RPMI7951 (cell line): ENCODE measurements around the gene PPM1J. TPM values are rescaled to one million over a fixed set of nuclear protein-coding genes. Genes with fewer than 3 reads are reported as not detected.
"Not testable (repeated sequence)": the region's sequence is repeated elsewhere in the genome, so short reads cannot be mapped to it uniquely, and the experiment has no call there.

Experiments
- DNase-seq: peaks from one replicate; pipeline ENCODE4 v3.0.0-alpha.2; 2012; ENCODE audit warnings: low read depth
- total RNA-seq: library from RNA; depleted of rRNA; stranded (reverse); fragments of >200 nt; shearing (Covaris generic); gene quantifications from 2 replicates; pipeline ENCODE4 v1.2.3, GENCODE V29; 2014; rRNA removed

PPM1J gene
- total RNA-seq, result 0.29 and 0.84 TPM in 2 replicates

DNA sequence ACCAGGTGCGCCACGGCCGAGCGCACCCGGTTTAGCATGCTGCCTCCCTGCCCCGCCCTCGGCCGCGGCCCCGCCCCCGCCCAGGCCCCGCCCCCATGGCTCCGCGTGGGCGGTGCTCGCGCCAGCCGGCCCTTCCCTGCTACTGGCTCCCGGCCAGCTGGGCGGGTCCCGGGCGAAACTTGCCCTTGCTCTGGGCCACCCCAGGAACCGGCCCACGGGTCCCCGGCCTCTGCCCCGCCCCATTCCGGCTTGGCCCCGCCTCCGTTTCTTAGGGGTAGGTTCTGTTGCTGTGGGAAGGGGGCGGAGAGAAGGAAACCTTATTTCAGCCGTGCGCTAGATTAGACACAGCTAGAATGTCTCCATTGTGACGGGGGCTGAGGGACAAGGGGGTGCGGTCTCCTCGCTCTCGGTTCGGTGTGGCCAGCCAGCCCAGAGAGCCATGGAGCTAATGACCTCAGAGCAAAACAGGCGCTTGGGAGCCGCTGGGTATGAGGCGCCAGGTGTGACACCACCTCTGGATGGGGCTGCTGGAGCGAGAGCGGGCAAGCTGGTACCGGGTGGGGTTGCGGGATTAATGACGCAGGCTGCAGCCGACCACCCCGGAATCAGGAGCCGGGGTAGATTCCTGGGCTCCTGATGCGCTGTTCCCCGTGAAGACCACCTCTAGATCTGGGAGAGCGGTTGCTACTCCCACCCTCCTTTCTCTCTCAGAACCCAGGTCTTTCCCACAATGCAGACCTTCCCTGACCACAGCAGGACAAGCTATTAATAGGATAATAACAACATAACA is at the start of gene PPM1J:
TSS of gene PPM1J (minus strand) at position 69 of the 790 bp plus-strand sequence. CDS start at position 38, 31 bp downstream.
- peak; percentile 87 for DNase-seq

DNA sequence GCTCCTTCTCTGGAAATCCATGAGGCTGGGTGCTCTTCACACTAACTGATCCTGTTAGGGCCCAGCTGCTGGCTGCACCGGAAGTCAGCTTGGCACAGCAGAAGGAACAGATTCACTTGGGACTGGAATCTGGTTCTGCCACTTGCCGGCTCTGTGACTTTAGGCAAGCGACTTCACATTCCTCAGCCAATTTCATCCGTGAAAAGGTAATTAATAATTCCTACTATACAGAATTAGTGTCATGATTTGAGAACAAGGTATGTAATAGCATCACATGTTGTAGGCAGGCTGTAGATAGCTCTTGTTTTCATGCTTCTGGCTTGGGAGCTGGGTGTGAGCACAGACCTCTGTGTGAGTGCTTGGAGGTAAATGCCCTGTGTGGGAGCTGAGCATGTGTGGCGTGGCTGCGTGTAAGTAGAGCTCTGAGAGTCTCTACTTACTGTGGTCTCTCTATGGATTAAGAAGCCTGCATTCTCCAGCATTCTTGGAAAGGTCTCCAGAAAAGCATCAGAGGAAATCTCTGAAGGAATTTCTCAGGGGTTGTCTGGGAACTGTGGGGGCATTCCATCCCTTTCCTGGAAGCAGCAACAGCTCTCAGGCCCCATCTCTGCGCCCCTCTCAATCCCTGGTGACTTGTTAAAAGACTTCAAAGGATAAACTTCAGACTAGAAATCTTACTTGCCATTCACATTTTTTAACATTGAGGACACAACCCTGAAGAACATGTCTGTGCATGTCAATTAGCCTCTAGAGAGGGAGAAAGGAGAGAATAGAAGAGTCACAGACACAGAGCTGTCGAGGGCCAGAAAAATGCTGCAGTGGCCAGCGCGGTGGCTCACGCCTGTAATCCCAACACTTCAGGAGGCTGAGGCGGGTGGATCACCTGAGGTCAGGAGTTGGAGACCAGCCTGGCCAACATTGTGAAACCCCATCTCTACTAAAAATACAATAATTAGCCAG is 47.7 kb upstream of the PPM1J start:
- DNase-seq, result no peak

GRCh38 chr1:112761714-112762480 is 46.8 kb upstream of the PPM1J start:
- no peak for DNase-seq

- DNase-seq, result no peak
These were observed 44.1 kb upstream of the PPM1J start for GRCh38 chr1:112759228-112759627.

GRCh38 chr1:112754116-112754628 is 39.0 kb upstream of the PPM1J start:
- DNase-seq, result no peak

DNA sequence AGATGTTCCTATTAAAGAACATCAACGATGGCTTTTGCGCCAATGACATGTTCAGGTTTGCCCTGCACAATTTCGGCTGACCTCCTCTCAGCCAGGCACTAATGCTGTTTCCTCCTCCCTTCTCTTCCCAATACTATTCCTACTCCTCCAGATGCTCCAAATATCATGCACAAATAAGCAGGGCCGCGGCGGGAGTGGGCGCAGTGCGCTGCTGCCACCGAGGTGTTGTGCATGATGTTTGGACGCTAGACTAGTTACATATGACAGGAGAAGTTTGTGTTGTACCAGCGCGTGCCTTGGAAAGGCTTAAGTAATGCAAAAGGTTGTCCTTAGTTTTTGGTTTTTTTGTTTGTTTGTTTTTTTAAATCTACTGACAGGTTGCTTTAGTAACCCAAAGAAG is 33.3 kb upstream of the PPM1J start:
- no peak for DNase-seq

- peak; percentile 25 for DNase-seq
These were observed 29.0 kb upstream of the PPM1J start for GRCh38 chr1:112744009-112744578.

DNA sequence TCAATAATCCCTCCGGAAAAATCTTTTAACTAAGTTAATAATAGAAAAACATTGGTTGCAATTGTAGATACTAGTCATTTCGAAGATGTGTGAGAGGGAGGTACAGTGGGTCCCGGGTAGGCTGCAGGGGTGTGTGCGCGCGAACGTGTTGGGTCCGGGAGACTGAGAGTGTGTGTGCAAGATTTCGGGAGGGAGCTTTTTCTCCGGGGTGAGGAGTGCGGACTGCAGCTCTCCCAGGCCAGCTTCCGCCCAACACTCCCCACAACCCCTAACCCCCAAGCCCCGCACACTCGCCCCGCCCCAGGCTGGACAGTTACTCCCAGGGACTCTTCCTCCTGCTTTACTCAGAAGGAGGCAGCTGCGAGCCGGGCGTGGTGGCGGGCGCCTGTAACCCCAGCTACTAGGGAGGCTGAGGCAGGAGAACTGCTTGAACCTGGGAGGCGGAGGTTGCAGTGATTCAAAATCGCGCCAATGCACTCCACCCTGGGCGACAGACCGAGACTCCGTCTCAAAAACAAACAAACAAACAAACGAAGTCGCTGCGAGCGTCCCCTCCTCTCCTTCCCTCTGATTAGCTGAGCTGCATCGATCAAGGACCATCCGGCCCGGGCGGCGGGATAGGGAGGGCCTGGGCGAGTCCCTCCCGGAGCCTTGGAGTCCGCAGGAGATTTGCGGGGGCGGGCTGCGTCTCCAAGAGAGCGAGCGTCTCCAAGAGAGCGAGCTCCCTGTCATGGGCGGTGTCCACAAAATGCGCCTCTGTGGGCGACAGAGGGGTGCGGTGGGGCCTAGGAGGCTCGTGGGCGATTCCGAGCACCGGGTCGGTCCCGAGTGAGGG is 28.3 kb upstream of the PPM1J start:
- no peak for DNase-seq

DNA sequence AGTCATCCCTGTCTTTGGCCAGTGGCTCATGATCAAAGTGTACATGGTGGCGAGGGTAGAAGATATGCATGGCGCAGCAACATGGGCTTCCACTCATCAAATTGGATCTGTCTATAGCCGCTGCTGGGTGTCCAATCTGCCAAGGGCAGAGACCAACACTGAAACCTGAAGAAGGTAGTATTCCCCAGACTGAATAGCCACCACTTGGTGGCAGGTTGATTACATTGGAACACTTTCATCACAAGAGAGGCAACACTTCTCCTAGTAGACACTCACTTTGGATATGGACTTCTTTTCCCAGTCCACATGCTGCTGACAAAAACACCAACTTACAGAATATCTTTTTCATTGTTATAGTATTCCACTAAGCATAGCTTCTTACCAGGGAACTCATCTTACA is 22.4 kb upstream of the PPM1J start:
- no peak for DNase-seq

DNA sequence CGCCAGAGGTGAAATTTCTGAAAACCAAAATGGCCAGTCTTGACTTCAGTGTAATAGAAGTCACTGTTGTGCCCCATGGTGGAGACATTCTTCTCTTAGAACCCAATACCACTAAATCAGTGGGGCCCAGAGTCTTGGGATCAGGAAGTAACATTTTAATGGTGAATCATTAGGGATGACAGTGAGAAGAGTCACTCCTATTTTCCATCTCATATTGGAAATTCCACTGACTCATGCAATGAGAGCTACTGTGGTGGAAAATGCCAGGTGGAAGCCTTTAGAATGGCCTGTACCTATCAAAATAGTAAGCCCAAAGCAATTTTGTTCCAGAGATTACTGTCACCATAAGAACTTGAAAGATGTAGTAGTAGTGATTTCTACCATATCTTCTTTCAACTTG is 20.6 kb upstream of the PPM1J start:
- peak; percentile 90 for DNase-seq

DNA sequence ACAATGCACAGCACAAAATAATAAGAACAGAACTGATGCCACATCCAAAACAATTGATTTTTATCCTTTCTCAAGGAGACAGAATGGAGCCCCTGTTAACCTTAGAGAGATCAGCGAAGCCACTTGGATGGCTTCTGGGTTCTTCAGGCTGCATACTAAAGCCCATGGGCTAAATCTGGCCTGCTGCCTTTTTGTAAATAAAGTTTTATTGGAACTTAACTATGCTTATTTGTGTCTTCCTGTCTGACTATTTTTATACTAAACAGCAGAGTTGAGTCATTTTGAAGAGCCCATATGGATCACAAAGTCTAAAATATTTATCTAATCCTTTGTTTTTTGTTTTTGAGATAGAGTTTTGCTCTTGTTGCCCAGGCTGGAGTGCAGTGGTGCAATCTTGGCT is 16.3 kb upstream of the PPM1J start:
- DNase-seq, result no peak

- DNase-seq, result no peak
These were observed 14.8 kb upstream of the PPM1J start for GRCh38 chr1:112729909-112730308.

DNA sequence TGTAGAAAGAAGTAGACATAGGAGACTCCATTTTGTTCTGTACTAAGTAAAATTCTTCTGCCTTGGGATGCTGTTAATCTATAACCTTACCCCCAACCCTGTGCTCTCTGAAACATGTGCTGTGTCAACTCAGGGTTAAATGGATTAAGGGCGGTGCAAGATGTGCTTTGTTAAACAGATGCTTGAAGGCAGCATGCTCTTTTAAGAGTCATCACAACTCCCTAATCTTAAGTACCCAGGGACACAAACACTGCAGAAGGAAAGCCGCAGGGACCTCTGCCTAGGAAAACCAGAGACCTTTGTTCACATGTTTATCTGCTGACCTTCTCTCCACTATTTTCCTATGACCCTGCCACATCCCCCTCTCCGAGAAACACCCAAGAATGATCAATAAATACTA is 13.9 kb upstream of the PPM1J start:
- not testable (repeated sequence) for DNase-seq

- not testable (repeated sequence) for DNase-seq
These were observed 13.3 kb upstream of the PPM1J start for GRCh38 chr1:112728306-112728971.

DNA sequence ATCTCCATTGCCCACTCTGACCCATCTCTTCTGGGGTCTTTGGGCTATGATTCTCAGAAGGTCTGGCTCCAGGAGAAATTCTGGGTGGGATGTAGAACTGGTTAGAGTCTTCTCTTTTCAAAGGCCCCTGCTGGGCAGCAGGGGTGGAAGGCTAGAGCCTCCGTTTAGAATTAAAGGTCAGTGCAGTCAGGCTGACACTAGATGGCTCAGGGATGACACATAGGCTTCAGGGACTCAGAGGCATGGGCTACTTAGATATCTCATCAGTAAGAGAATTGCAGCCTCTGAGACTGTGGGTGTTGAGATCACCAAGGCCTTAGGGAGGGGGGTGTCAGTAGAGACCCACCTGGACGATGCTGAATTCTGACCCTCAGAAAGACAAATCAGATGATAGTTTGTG is 12.6 kb upstream of the PPM1J start:
- DNase-seq, result peak; percentile 39

GRCh38 chr1:112724240-112724639 is 9.1 kb upstream of the PPM1J start:
- DNase-seq, result not testable (repeated sequence)

DNA sequence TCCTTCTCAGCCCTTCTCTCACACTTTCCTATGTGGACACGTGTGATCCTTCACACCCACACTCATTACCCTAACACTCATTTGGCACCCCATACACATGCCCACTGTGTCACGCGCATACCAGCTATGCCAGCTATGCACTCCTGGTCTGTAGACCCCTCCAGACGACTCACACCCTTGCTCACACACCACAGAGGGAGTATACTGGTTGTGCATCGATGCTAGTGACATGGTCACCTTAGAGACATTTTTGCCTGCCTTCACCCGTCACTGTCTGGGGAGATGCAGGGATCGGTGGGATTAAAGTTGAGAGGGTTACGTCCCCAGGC is 8.3 kb upstream of the PPM1J start:
- DNase-seq, result no peak

- peak; percentile 64 for DNase-seq
These were observed 7.7 kb upstream of the PPM1J start for GRCh38 chr1:112722601-112723510.
